ENCODE results near the gene SOCS4.

The SOCS4 gene

DNA sequence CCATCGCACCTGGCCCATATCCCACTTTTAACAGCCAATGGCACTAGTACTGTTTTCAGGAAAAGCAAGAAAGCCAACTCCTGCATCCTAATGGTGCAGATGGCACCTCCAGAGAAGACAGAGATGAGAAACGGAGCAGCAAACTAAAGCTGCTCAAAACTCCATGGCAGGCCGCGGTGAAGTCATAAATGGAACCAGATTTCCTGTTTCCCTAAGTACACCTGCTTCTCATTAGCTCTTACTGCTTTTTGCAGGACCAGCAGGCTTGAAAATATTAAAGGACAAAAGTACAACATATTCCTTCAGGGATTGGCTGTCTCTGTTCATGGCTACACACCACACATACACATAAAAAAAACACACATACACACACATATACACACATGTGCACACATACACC is 65.3 kb downstream of the SOCS4 start:
- no peak for DNase-seq

DNA sequence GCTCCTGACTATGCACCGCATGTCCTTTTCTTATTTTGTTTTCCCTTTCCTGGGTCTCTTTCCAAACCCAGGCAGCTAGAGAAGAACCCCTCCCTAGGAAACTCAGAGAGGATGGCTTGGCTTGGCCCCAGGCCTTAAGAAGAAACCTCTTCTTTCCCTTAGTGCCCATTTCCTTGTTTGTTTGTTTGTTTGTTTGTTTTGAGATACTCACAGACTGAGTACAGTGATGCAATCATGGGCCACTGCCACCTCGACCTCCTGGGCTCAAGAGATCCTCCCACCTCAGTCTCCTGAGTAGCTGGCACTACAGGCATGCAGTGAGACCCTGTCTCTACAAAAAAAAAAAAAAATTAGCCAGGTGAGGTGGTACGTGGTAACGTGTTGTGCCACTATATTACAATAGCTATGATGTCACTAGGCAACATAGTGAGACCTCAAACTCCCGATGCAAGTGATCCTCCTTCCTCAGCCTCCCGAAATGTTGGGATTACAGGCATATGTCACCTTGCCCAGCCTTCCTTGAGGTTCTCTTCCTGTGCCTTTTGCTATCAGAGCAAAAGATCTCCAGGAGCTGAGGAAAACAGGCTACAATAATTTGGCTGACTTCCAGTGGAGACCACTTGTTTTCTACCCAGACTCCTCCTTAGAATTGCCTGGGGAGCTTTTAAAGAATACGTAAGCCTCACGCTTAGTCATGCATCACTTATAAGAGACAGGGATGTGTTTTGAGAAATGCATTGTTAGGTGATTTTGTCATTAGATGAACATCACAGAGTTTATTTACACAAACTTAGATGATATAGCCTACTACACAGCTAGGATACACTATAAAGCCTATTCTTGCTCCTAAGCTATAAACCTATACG is 67.5 kb downstream of the SOCS4 start:
- no peak for DNase-seq

DNA sequence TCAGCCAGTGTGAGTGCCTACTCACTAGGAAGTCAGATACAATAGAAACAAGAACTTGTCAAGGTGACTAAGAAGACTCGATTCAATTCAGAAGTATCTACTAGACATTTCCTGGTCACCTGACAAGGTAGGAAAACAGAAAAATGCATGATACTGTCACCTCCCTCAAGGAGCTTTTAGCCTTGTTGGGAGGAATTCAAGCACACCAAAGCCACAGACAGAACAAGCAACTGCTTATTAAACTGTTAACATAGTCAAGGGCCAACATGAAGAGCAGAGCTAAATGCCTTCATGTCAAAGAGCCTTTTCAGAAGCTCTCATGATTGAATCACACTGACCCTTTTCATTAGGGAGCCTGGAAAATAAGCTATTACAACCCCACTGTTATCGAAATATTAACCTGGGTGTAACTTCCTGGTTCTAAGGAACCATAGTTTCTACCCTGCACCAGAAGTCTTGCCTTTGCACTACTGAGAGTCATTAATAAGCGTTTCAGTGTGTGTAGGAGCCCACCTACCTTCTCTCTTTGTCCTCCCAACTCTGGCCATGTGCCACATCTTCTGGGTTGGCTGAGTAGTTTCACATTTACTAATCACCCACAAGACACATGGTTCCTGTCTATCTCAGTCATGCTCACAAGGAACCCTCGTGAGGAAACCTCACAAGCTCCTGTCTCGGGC is 71.0 kb downstream of the SOCS4 start:
- no peak for DNase-seq

DNA sequence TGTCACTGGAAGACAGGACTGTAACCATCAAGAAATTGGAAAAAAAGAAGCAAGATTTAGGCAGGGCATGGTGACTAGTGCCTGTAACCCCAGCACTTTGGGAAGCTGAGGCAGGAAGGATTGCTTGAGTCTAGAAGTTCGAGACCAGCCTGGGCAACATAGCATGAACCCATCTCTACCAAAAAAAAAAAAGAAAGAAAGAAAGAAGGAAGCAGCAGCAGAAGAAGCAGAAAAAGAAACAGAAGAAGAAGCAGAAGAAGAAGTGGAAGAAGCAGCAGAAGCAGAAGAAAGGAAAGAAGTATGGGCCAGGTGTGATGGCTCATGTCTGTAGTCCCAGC is 71.5 kb downstream of the SOCS4 start:
- DNase-seq, result no peak

Measured in NCI-H774 (cell line).